ENCODE results near the gene SLC25A4. TPM values are rescaled to one million over a fixed set of nuclear protein-coding genes. Genes with fewer than 3 reads are reported as not detected.
"Not testable (repeated sequence)": the region's sequence is repeated elsewhere in the genome, so short reads cannot be mapped to it uniquely, and the experiment has no call there.

Gene SLC25A4
- total RNA-seq, 1 experiment from 2014 or later = 13.2 TPM

DNA sequence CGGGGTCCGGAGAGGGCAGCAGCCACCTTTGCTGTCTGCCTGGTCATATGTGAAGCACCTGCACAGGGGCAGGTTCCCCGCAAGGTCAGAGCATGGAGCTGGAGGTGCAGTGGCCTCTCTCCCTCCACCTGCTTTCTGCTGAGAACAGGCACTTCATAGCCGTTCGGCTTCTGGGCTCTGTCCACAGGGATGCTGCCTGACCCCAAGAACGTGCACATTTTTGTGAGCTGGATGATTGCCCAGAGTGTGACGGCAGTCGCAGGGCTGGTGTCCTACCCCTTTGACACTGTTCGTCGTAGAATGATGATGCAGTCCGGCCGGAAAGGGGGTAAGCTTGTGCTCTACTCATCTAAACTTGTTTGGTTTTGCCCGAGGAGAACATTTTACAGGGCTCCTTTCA, 2.5 kb downstream of the SLC25A4 start:
- no peak for DNase-seq (ENCODE audit: low read depth)
- in situ Hi-C loops (cut with HindIII; ENCODE audit: low pct_unique_long_range_greater_than_20kb, low sequenced_read_pairs) = no loop called here

GRCh38 chr4:185149392-185149791, 6.3 kb downstream of the SLC25A4 start:
- no peak for DNase-seq (ENCODE audit: low read depth)
- in situ Hi-C loops (cut with HindIII; ENCODE audit: low pct_unique_long_range_greater_than_20kb, low sequenced_read_pairs) = no loop called here

DNA sequence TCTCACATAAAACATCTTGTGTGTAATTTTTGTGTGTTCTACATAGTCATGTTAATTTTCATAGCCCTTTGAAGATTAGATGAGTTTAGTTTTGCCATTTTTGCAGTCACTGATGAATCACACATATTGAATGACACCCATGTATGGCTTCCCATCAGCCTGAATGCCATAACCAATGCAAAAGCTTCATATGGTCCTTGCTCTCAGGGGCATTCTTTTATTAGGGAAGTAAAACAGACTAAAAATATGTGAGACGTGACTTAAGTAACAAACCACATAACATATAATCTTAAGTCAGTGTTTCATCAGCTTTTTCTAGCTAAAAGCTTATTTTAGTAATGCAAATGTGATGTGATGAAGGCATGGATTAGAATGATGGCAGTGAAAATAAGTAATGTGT, 8.2 kb downstream of the SLC25A4 start:
- DNase-seq (ENCODE audit: low read depth) = no peak
- in situ Hi-C loops (cut with HindIII; ENCODE audit: low pct_unique_long_range_greater_than_20kb, low sequenced_read_pairs) = no loop called here

DNA sequence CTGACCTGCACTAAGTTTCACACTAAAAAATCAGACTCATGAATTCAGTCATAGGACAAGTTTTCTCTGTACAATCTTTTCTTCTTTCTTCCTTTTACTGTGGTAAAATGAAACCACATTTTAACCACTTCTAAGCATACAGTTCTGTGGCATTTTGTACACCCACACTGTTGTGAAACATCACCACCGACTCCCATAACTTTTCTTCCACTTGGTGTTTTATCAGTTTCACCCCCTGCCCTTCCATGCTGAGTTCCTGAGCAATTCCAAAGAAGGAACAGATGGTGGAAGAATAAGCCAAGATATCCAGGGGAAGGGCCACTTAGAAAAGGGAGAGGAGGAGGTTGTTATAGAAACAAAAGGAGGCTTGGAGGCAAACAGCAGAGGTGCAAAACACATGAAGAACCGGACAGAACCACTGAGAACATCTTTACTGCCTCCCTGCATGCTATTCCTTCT, 22.6 kb downstream of the SLC25A4 start:
- in situ Hi-C loops (cut with HindIII; ENCODE audit: low pct_unique_long_range_greater_than_20kb, low sequenced_read_pairs) = no loop called here
- DNase-seq (ENCODE audit: low read depth) = no peak

DNA sequence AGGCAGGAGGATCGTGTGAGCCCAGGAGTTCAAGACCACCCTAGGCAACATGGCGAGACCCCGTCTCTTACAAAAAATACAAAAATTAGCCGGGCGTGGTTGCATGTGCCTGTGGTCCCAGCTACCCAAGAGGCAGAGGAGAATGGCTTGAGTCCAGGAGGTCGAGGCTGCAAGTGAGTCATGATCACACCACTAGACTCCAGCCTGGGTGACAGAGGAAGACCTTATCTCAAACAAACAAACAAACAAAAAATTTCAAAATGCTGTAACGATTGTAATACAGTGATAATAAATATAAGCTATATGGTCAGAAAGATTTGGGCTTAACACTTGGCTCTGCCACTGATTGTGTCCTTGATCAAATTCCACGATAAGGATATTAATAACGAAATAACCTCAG, 24.2 kb downstream of the SLC25A4 start:
- in situ Hi-C loops (cut with HindIII; ENCODE audit: low pct_unique_long_range_greater_than_20kb, low sequenced_read_pairs) = no loop called here
- DNase-seq (ENCODE audit: low read depth) = no peak

DNA sequence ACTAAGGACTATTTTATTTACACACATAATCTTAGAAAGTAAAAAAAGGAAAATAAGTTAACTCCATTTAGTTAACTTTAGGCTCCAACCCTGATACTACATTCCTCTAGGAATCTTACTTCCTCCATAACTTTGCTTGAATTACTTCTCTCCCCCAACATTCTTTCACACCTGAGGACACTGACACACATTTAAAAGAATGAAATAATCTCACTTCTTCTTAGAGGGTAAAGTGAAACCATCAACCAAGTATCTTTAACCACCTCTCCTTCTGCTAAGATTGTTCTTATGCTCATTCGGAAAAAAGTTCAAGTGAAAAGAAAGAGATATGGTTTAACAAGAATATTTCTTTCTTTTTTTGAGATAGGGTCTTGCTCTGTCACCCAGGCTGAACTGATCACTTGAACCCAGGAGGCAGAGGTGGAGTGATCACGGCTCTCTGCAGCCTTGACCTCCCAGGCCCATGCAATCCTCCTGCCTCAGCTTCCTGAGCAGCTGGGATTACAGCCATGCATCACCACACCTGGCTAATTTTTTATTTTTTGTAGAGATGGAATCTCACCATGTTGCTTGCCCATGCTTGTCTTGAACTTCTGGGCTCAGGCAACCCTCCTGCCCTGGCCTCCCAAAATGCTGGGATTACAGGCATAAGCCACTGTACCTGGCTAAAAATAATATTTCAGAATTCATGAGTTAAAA, 28.5 kb downstream of the SLC25A4 start:
- in situ Hi-C loops (cut with HindIII; ENCODE audit: low pct_unique_long_range_greater_than_20kb, low sequenced_read_pairs) = no loop called here
- DNase-seq (ENCODE audit: low read depth) = no peak

GRCh38 chr4:185179488-185179887, 36.4 kb downstream of the SLC25A4 start:
- in situ Hi-C loops (cut with HindIII; ENCODE audit: low pct_unique_long_range_greater_than_20kb, low sequenced_read_pairs) = no loop called here
- no peak for DNase-seq (ENCODE audit: low read depth)

- in situ Hi-C loops (cut with HindIII; ENCODE audit: low pct_unique_long_range_greater_than_20kb, low sequenced_read_pairs) = no loop called here
- DNase-seq (ENCODE audit: low read depth) = no peak
Observed at GRCh38 chr4:185182239-185182638, 39.2 kb downstream of the SLC25A4 start.

- in situ Hi-C loops (cut with HindIII; ENCODE audit: low pct_unique_long_range_greater_than_20kb, low sequenced_read_pairs) = no loop called here
Observed at GRCh38 chr4:185183622-185184281, 40.7 kb downstream of the SLC25A4 start.

DNA sequence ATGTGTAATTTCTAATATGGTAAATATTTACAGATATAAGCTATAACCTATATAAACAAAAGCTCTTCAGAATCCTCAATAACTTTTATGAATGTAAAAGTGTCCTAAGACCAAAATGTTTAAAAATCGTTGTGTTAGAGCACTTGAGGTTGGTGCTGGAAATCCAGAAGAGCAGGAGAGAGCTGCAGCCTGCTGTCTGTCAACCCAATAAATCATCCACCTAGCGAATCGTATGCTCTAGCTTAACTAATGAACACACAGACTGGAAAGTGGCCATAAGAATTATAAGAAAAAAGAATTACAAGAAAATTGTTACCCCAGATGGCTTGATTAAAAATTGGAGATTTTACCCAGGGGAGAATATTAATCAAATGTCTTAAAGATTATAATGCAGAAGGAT, 43.7 kb downstream of the SLC25A4 start:
- in situ Hi-C loops (cut with HindIII; ENCODE audit: low pct_unique_long_range_greater_than_20kb, low sequenced_read_pairs) = no loop called here
- DNase-seq (ENCODE audit: low read depth) = no peak

More at GRCh38 chr4:185183622-185184281, 40.7 kb downstream of the SLC25A4 start:
- DNase-seq (ENCODE audit: low read depth) = peak; percentile 36

DNA sequence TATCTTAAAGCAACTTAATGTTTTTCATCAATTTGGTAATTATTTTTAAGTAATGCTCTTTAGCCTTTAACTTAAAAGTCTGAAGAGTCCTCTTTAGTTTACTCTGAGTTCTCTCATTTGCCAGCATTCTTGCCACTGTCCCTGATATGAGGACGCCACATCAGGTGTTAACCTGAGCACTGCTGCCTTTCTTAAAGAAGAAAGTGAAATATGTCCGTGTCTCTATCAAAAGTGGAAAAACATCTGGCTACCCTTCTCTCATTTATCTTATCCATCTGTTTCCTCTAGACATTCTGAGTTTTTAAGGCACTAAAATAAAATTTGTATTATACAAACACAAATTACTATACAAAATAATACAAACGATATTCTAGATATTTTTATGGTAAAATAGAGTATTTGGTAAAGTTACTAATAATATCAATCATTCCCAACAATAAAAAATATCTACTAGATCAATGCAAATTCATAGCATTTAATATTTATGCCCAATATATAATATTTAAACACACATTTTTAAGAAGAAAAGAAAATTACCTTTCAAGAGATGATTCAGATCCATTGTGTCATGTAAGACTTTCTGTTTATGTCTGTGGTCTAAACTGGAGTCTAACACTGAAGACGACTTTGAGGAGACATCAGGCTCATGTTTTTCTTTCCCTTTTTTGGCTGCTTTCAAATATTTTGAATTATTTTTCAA, 46.7 kb downstream of the SLC25A4 start:
- in situ Hi-C loops (cut with HindIII; ENCODE audit: low pct_unique_long_range_greater_than_20kb, low sequenced_read_pairs) = no loop called here
- no peak for DNase-seq (ENCODE audit: low read depth)

- in situ Hi-C loops (cut with HindIII; ENCODE audit: low pct_unique_long_range_greater_than_20kb, low sequenced_read_pairs) = no loop called here
- DNase-seq (ENCODE audit: low read depth) = no peak
Observed at GRCh38 chr4:185190306-185190856, 47.3 kb downstream of the SLC25A4 start.

- DNase-seq (ENCODE audit: low read depth) = no peak
- in situ Hi-C loops (cut with HindIII; ENCODE audit: low pct_unique_long_range_greater_than_20kb, low sequenced_read_pairs) = no loop called here
Observed at GRCh38 chr4:185192059-185192458, 49.0 kb downstream of the SLC25A4 start.

- in situ Hi-C loops (cut with HindIII; ENCODE audit: low pct_unique_long_range_greater_than_20kb, low sequenced_read_pairs) = no loop called here
- no peak for DNase-seq (ENCODE audit: low read depth)
Observed at GRCh38 chr4:185194924-185195888, 52.1 kb downstream of the SLC25A4 start.

DNA sequence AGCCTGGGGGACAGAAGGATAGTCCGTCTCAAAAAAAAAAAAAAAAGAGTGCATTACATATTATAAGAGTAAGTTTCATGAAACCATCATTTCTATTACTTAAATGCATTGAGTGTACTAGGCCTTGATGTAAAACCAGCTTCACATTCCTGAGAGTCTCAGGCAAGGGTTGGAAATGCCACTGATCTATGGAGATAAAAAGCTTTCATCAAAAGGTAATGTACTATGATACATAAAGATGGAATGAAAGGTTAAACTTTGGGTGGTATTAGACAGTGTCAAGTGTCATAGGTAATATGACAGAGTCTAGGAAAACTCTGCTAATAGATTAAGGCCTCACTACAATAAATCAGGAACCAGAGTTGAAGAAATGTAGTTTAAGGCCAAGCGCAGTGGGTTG, 53.4 kb downstream of the SLC25A4 start:
- in situ Hi-C loops (cut with HindIII; ENCODE audit: low pct_unique_long_range_greater_than_20kb, low sequenced_read_pairs) = no loop called here
- DNase-seq (ENCODE audit: low read depth) = no peak

DNA sequence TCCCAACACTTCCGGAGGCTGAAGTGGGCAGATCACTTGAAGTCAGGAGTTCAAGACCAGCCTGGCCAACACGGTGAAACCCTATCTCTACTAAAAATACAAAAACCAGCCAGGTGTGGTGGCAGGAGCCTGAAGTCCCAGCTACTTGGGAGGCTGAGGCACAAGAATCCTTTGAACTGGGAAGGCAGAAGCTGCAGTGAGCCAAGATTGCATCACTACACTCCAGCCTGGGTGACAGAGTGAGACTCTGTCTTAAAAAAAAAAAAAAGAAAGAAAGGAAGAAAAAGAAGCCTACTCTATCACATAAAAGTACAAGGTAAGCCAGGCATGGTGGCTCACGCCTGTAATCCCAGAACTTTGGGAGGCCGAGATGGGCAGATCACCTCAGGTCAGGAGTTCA, 55.1 kb downstream of the SLC25A4 start:
- in situ Hi-C loops (cut with HindIII; ENCODE audit: low pct_unique_long_range_greater_than_20kb, low sequenced_read_pairs); DNase-seq (ENCODE audit: low read depth): not testable (repeated sequence)

All from Caki2 (cell line).